SK-N-SH treated with all-trans-retinoic acid at 6 μM for 48 hours (cell line): ENCODE data around the gene SLC25A52.
A peak's percentile ranks its signal among the peaks of the same experiment; 100 is the strongest.
"Not testable (repeated sequence)": the region's sequence is repeated elsewhere in the genome, so short reads cannot be mapped to it uniquely, and the experiment has no call there.

Source experiments
- ATAC-seq: fragments of 200-7000 bp; cut with Tn5 transposase; 3 replicates; pipeline ENCODE4 v1.9.1; 2020; ENCODE audit warnings: mild to moderate bottlenecking, moderate library complexity
- ARNTL ChIP-seq: fragments of 450-650 bp; formaldehyde crosslinking; IDR thresholded peaks from 2 replicates; pipeline ENCODE4 v1.5.0; 2020; ENCODE audit warnings: low read depth, mild to moderate bottlenecking, moderate library complexity, borderline replicate concordance
- BACH2 ChIP-seq: fragments of 250-450 bp; sonication (Bioruptor Pico); IDR thresholded peaks from 2 replicates; pipeline ENCODE4 v1.9.0; 2021; ENCODE audit warnings: mild to moderate bottlenecking, borderline replicate concordance
- CREB5 ChIP-seq: fragments of 250-450 bp; sonication (Bioruptor Pico); IDR thresholded peaks from 2 replicates; pipeline ENCODE4 v1.5.1; 2020; ENCODE audit warnings: low read depth, mild to moderate bottlenecking, moderate library complexity
- CSDC2 ChIP-seq: fragments of 250-450 bp; sonication (Bioruptor Pico); IDR thresholded peaks from 2 replicates; pipeline ENCODE4 v1.5.0; 2020; ENCODE audit warnings: mild to moderate bottlenecking, moderate library complexity
- CSRNP3 ChIP-seq: fragments of 250-450 bp; sonication (Bioruptor Pico); IDR thresholded peaks from 2 replicates; pipeline ENCODE4 v1.5.1; 2021; ENCODE audit warnings: mild to moderate bottlenecking, moderate library complexity
- ESRRG ChIP-seq: fragments of 250-450 bp; sonication (Bioruptor Pico); IDR thresholded peaks from 2 replicates; pipeline ENCODE4 v1.6.1; 2021; ENCODE audit warnings: mild to moderate bottlenecking
- GLIS3 ChIP-seq: fragments of 250-450 bp; sonication (Bioruptor Pico); IDR thresholded peaks from 2 replicates; pipeline ENCODE4 v1.5.0; 2020; ENCODE audit warnings: mild to moderate bottlenecking, moderate library complexity
- ISL1 ChIP-seq: fragments of 250-450 bp; sonication (Bioruptor Pico); IDR thresholded peaks from 2 replicates; pipeline ENCODE4 v2.1.2; 2022; ENCODE audit warnings: mild to moderate bottlenecking, moderate library complexity
- PATZ1 ChIP-seq: fragments of 250-450 bp; sonication (Bioruptor Pico); IDR thresholded peaks from 2 replicates; pipeline ENCODE4 v1.8.0; 2020; ENCODE audit warnings: mild to moderate bottlenecking, moderate library complexity, borderline replicate concordance
- POU6F1 ChIP-seq: fragments of 250-450 bp; sonication (Bioruptor Pico); IDR thresholded peaks from 2 replicates; pipeline ENCODE4 v1.8.0; 2021; ENCODE audit warnings: low read depth, mild to moderate bottlenecking, moderate library complexity, borderline replicate concordance
- PPARA ChIP-seq: fragments of 250-450 bp; sonication (Bioruptor Pico); IDR thresholded peaks from 2 replicates; pipeline ENCODE4 v1.5.0; 2020; ENCODE audit warnings: mild to moderate bottlenecking, borderline replicate concordance
- SNAI2 ChIP-seq: fragments of 250-450 bp; sonication (Bioruptor Pico); IDR thresholded peaks from 2 replicates; pipeline ENCODE4 v1.5.0; 2020; ENCODE audit warnings: mild to moderate bottlenecking, moderate library complexity
- TCF4 ChIP-seq: fragments of 250-450 bp; sonication (Bioruptor Pico); IDR thresholded peaks from 2 replicates; pipeline ENCODE4 v1.8.0; 2021; ENCODE audit warnings: mild to moderate bottlenecking, moderate library complexity, borderline replicate concordance
- TOX ChIP-seq: fragments of 250-450 bp; sonication (Bioruptor Pico); IDR thresholded peaks from 2 replicates; pipeline ENCODE4 v1.8.0; 2021; ENCODE audit warnings: mild to moderate bottlenecking, moderate library complexity, borderline replicate concordance
- ZC3H10 ChIP-seq: fragments of 250-450 bp; sonication (Bioruptor Pico); IDR thresholded peaks from 2 replicates; pipeline ENCODE4 v1.5.1; 2021; ENCODE audit warnings: mild to moderate bottlenecking, moderate library complexity
- ZFP3 ChIP-seq: fragments of 250-450 bp; sonication (Bioruptor Pico); IDR thresholded peaks from 2 replicates; pipeline ENCODE4 v1.5.0; 2020; ENCODE audit warnings: mild to moderate bottlenecking, moderate library complexity
- ZFP30 ChIP-seq: fragments of 450-650 bp; formaldehyde crosslinking; IDR thresholded peaks from 2 replicates; pipeline ENCODE4 v1.5.0; 2022; ENCODE audit warnings: mild to moderate bottlenecking, moderate library complexity
- ZNF565 ChIP-seq: fragments of 450-650 bp; formaldehyde crosslinking; conservative IDR thresholded peaks from 2 replicates; pipeline ENCODE4 v1.5.0; 2020; ENCODE audit warnings: low read depth, mild to moderate bottlenecking, moderate library complexity
- ZNF8 ChIP-seq: fragments of 450-650 bp; formaldehyde crosslinking; IDR thresholded peaks from 2 replicates; pipeline ENCODE4 v1.5.0; 2020; ENCODE audit warnings: mild to moderate bottlenecking, moderate library complexity
- TF ChIP-seq, protein P1 (sequence below): fragments of 250-450 bp; sonication (Bioruptor Pico); IDR thresholded peaks from 2 replicates; pipeline ENCODE4 v1.5.0; 2020; ENCODE audit warnings: mild to moderate bottlenecking, moderate library complexity

The SLC25A52 gene

DNA sequence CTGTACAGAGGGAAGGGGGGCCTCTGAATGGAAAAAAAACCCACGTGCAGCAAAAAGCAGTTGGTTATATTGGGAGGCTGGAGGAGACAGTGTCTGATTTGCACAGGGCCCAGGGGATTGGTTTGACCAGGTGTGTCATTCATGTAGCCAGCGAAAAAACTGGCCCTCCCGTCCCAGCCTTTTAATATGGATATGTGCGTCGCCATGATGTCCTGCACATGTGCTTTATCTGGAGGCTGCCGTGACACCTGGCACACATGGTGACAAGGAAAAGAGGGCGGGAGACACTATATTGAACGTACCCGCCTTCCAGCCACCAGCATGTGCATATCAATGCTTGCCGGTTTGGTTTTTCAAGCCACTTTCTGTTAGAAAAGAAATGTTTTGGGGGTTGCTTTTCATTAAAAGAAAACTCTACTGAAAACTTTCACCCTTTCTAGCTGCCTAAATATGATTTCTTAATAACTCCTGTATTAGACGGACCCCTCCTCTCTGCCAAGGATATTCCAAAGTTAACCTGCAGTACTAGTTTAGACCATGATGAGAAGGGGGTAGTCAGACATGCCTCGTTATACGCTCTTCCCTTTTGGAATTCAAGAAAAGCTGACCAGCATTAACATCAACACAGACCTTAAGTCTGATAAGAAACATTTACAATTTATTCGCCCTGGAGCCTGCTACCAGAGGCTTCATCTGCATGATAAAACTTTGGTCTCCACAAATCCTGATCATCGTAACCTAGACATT, 16.2 kb downstream of the SLC25A52 start:
- no peak for ATAC-seq
- no peak for TF ChIP-seq CSRNP3
- TF ChIP-seq TOX (CRISPR knock-in tag): no peak
- TF ChIP-seq ARNTL (CRISPR knock-in tag): no peak

DNA sequence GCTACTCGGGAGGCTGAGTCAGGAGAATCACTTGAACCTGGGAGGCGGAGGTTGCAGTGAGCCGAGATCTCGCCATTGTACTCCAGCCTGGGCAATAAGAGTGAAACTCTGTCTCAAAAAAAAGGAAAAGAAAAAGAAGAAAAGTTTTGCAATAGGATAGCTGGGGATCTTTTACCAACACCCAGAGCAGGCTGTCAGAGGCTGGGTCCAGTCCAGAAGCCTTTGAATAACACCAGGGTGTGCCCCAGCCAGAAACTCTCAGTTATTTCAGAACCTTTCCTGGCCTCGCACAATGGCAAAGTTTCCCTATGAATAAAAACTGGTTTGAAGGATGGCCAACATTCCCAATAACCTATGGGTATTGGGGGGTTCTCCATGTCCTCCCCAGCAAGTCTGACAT, 17.1 kb downstream of the SLC25A52 start:
- ATAC-seq: not testable (repeated sequence)

GRCh38 chr18:31741097-31741735, 19.5 kb downstream of the SLC25A52 start:
- ATAC-seq: peak; percentile 55; the same call in 2 of the 3 replicates

DNA sequence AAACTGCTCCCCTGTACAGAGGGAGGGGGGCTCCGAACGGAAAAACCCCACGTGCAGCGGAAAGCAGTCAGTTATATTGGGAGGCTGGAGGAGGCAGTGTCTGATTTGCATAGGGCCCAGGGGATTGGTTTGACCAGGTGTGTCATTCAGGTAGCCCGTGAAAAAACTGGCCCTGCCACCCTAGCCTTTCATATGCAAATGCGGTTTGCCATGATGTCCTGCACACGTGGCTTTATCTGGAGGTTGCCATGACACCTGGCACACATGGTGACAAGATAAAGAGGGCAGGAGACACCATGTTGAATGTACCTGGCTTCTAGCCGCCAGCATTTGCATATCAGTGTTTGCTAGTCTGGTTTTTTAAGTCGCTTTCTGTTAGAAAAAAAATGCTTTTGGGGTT, 20.5 kb downstream of the SLC25A52 start:
- ATAC-seq: no peak
- TF ChIP-seq ISL1 (CRISPR knock-in tag) (no peak), ZFP30 (no peak), CSDC2 (CRISPR knock-in tag) (no peak), ZFP3 (CRISPR knock-in tag) (no peak), BACH2 (CRISPR knock-in tag) (no peak), TCF4 (CRISPR knock-in tag) (no peak), GLIS3 (CRISPR knock-in tag) (no peak), ZNF565 (CRISPR knock-in tag) (no peak), PPARA (no peak), CREB5 (CRISPR knock-in tag) (no peak), ZC3H10 (no peak), SNAI2 (CRISPR knock-in tag) (no peak), ZNF8 (CRISPR knock-in tag) (no peak), ESRRG (CRISPR knock-in tag) (no peak)

More at GRCh38 chr18:31741097-31741735, 19.5 kb downstream of the SLC25A52 start:
- TF ChIP-seq, protein P1, sequence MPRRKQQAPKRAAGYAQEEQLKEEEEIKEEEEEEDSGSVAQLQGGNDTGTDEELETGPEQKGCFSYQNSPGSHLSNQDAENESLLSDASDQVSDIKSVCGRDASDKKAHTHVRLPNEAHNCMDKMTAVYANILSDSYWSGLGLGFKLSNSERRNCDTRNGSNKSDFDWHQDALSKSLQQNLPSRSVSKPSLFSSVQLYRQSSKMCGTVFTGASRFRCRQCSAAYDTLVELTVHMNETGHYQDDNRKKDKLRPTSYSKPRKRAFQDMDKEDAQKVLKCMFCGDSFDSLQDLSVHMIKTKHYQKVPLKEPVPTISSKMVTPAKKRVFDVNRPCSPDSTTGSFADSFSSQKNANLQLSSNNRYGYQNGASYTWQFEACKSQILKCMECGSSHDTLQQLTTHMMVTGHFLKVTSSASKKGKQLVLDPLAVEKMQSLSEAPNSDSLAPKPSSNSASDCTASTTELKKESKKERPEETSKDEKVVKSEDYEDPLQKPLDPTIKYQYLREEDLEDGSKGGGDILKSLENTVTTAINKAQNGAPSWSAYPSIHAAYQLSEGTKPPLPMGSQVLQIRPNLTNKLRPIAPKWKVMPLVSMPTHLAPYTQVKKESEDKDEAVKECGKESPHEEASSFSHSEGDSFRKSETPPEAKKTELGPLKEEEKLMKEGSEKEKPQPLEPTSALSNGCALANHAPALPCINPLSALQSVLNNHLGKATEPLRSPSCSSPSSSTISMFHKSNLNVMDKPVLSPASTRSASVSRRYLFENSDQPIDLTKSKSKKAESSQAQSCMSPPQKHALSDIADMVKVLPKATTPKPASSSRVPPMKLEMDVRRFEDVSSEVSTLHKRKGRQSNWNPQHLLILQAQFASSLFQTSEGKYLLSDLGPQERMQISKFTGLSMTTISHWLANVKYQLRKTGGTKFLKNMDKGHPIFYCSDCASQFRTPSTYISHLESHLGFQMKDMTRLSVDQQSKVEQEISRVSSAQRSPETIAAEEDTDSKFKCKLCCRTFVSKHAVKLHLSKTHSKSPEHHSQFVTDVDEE: no peak
- TF ChIP-seq ZFP30: no peak
- no peak for TF ChIP-seq PATZ1 (CRISPR knock-in tag)
- no peak for TF ChIP-seq TCF4 (CRISPR knock-in tag)
- no peak for TF ChIP-seq ZC3H10
- no peak for TF ChIP-seq ZNF8 (CRISPR knock-in tag)
- TF ChIP-seq SNAI2 (CRISPR knock-in tag): no peak
- TF ChIP-seq ZFP3 (CRISPR knock-in tag): no peak
- no peak for TF ChIP-seq POU6F1 (CRISPR knock-in tag)
- TF ChIP-seq ARNTL (CRISPR knock-in tag): no peak
- TF ChIP-seq CSDC2 (CRISPR knock-in tag): no peak
